LNCaP clone FGC (cell line): Measurements from ENCODE around the gene HES2.

Source experiments
- DNase-seq: peaks from one replicate; pipeline ENCODE4 v3.0.0-alpha.2; 2011; ENCODE audit warnings: low read depth
- H3K4me3 ChIP-seq: 2 replicates; pipeline ENCODE4 v1.5.1; 2011; ENCODE audit warnings: mild to moderate bottlenecking, low read depth, low read length, control low read depth
- TF ChIP-seq, protein P1 (sequence below): IDR thresholded peaks from 2 replicates; pipeline ENCODE4 v1.5.1; 2012; ENCODE audit warnings: mild to moderate bottlenecking; ENCODE audit not compliant: control insufficient read depth, insufficient read depth; ENCODE audit errors: extremely low read depth

Gene HES2

DNA sequence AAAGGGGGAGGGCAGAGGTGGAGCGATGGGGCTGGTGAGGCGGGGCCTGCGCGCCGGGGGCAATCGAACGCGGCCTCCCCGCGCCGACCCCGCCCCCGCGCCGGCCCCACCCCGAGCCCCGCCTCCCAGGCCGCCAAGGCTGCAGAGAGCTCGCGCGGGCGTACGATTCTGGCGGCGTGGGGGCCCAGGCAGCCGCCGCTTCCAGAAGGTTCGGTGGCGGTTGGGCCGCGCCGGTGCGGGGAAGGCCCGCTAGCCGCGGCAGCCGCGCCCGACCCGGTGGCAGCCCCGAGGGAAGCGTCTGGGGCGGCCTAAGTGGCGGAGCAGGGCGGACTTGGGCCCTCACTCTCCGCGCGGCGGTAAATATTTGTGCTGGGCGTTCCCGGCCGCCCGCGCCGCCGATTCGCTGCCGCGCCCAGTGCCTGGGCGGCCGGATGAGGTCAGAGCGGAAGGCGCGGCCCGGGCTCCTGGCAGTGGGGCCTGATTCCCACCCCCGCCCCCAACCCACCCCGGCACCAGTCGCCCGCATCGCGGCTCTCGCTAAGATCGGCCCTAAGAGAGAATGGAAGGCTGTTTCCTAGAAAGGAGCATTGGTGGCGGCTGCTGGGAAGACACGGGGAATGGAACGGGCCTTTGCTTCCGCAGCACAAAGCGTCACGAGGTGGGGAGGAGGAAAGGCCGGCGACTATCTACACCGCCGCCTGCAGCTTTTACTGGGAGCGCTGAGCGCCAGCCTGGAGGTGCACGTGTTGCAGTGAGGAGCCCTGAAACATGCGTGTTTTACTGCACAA lies 26.1 kb downstream of the HES2 start, which contains the start of gene ACOT7:
TSS of gene ACOT7 (minus strand) at position 368 of the 788 bp plus-strand sequence. CDS start 368 bp downstream, outside the sequence.
- peak within 1 kb of the TSS; percentile 67 for H3K4me3 ChIP-seq
- TF ChIP-seq, protein P1, sequence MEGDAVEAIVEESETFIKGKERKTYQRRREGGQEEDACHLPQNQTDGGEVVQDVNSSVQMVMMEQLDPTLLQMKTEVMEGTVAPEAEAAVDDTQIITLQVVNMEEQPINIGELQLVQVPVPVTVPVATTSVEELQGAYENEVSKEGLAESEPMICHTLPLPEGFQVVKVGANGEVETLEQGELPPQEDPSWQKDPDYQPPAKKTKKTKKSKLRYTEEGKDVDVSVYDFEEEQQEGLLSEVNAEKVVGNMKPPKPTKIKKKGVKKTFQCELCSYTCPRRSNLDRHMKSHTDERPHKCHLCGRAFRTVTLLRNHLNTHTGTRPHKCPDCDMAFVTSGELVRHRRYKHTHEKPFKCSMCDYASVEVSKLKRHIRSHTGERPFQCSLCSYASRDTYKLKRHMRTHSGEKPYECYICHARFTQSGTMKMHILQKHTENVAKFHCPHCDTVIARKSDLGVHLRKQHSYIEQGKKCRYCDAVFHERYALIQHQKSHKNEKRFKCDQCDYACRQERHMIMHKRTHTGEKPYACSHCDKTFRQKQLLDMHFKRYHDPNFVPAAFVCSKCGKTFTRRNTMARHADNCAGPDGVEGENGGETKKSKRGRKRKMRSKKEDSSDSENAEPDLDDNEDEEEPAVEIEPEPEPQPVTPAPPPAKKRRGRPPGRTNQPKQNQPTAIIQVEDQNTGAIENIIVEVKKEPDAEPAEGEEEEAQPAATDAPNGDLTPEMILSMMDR, result peak; percentile 9; the same call in 1 of the 2 replicates
- DNase-seq, result peak; percentile 70

DNA sequence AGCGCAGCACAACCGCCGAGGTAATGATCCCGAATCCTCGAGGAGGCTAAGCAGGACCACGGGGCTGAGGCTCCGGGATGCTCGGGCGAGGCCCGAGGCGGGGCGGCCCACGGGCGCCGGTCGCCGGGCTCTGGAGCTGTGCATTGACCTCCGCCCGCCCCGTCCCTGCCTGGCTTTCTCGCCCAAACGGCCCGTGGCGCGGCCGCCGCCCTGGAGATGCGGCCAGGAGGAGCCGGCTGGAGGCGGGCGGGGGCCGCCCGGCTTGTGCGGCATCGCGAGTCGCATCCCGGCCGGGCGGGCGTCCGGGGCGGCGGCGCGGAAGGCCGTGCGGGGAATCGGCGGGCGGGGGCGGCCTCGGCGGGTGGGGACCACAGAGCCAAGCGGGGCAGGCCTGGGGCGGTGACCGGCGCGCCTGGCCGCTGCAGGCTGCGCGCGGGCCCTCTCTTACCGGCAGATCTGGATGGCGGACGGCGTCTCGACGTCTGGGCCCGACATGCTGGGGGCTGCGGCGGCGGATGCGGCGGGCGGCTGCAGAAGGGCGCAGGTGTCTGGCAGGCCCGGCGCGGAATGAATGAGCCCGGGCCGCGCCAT lies 26.8 kb downstream of the HES2 start:
- TF ChIP-seq, protein P1, result no peak
- no peak for DNase-seq
- H3K4me3 ChIP-seq, result peak overlapping the region; percentile 67

DNA sequence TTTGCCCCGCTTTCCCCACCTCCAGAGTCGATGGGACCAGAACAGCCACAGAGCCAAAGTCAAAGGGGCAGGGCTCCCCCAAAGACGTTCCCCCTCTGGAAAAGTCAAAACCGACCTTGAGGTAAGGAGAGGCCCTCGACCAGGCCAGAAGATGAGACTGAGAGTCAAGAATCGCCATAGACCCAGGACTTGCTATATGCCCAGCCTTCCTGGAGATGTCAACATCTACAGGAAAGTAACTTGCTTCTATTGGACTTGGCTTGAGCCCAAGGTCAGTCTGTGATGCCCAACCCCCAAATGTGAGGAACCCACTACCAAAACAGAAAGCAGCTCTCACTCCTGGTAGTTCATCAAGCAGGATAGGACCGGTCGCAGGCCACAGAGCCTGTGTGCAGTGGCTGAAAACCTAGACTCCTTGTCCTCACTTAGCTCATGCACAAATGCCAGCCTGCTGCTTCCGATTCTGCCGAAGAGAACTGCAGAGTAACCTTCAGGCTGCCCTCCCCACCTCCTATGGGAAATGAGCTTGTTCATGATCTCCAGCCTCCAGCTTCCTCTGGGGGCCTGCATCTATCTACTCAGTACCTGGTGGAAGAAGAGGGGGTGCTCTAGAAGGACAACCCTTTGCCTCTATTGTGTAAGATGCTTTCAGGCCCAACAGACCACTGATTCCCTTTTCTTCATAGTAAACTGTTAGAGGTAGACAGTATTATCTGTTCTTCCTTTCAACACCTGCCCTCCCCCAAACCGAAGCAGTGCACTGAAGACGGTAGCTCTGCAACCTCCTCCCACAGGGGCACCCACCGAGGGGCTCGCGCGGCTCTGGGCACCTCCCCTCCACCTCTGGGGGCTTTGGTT lies 27.5 kb downstream of the HES2 start:
- TF ChIP-seq, protein P1, result no peak
- H3K4me3 ChIP-seq, result peak overlapping the region; percentile 67
- peak; percentile 13 for DNase-seq

DNA sequence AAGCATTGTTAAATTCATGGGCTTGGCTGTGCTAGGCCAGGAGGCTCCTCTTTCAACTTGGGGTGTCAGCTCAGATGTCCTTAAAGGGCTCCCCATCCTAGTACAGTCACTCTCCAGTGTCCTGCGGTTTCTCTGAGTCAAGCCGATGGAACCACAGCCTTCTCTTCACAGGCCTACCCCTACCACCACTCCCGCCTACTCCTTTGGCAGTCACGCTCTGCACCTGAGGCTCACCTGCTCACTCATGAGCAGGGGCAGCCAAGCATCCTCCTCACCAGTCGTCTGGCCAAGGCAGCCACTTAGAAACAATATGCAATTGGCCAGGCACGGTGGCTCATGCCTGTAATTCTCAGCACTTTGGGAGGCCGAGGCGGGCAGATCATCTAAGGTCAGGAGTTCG lies 29.7 kb downstream of the HES2 start:
- no peak overlapping the region for H3K4me3 ChIP-seq
- DNase-seq, result no peak
- TF ChIP-seq, protein P1, result no peak

DNA sequence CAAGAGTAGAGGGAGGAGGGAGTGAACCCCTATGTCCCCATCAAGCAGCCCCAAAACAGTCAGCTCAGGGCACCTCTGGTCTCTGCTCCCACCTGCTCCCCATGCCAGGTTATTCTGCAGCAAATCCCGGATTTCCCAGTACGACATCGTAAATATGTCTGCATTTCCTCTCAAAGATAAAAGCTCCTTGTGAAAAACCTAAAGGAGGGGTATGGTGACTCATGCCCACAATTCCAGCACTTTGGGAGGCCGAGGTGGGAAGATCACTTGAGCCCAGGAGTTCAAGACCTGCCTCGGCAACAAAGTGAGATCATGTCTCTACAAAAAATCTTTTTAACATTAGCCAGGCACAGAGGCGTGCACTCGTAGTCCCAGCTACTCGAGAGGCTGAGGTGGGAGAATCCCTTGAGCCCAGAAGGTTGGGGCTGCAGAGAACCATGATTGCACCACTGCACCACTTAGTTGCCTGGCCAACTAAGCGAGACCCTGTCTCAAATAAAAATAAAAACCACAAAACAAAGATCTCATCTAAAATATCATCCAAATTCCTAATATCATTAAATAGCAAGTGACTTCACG lies 33.3 kb downstream of the HES2 start:
- TF ChIP-seq, protein P1, result no peak
- H3K4me3 ChIP-seq, result no peak overlapping the region
- DNase-seq, result no peak

DNA sequence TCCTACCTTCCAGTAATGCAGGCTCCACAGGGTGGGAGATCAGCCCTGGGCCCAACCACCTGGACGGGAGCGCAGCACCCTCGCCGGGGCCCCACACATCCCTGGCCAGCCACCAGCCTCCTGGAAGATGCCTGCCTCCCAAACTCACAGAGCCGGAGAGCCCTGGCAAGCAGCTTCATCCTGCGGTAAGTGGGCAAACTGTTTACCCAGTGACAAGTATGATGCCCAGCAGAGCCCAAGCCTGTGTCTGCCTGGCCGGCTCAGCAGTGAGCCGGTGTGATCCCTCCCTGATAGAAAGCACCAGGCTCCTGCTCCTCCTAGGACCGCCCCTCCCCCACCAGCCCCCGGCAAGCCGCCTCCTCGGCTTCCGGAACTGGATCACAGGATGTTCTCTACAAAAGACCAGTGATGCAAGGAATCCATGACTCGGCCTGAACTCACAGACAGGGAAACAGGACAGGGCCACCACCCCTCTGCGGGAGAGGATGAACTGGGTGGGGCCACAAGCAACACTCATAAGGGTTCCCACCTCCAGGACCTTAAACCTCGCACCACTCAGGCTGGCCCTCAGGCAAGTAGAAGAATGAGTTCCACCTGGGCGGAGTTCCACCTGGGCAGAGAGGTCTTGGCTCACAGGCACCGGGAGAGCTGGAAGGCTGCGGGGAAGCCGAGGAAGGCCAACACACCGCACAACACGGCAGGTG lies 34.1 kb downstream of the HES2 start:
- no peak for DNase-seq
- TF ChIP-seq, protein P1, result no peak
- H3K4me3 ChIP-seq, result no peak overlapping the region
